Measurements from ENCODE around the gene NKX1-1.

GRCh38 chr4:1452431-1453051 lies 46.3 kb upstream of the NKX1-1 start:
- no peak for TF ChIP-seq POLR2A (IDR thresholded peaks at IDR 0.05)
- TF ChIP-seq CTCF (IDR thresholded peaks at IDR 0.05), result no peak
